Stimulated activated CD8-positive, alpha-beta memory T cell treated with anti-CD3 and anti-CD28 coated beads, Interleukin-7, amount 100 ng/mL, for 48 hours (primary cell): Measurements from ENCODE around the gene AMZ2.
"Not testable (repeated sequence)": the region's sequence is repeated elsewhere in the genome, so short reads cannot be mapped to it uniquely, and the experiment has no call there.

Source experiments
- DNase-seq, 2 donors: peaks; one replicate each; pipeline ENCODE4 v3.0.0-alpha.2; 2020; ENCODE audit warnings: low read depth in 1 of 2; ENCODE audit errors: extremely low read depth in 1 of 2

AMZ2 gene

DNA sequence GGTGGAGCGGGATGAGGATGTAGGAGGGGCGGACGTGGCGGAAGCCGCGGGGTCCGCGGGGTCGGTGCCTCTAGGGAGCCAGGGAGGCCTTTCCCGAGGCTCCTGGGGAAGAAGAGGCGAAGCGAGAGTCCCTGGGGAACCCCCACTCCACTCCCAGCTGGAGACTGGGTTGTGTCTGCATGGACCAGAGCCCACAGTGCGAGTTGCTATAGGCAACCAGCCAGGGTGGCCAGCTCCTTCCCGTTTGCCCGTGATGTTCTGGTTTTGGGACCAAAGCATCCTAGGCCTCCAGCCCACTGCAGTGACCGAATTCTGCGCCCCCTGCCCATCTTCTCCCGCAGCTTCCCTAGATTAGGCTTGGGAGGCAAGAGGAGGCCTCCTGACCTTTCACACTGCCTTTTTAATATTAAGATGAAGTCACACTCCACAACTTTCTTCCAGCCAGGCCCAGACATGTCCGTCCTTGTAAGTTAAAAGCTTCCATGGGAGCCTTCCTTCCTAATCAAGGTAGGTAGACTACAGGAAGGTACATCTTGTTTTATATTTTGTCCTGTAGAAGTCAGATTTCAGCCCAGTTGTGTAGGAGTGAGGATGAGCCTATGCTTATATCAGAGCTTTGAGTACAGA lies 469 bp downstream of the AMZ2 start:
- no peak for DNase-seq

DNA sequence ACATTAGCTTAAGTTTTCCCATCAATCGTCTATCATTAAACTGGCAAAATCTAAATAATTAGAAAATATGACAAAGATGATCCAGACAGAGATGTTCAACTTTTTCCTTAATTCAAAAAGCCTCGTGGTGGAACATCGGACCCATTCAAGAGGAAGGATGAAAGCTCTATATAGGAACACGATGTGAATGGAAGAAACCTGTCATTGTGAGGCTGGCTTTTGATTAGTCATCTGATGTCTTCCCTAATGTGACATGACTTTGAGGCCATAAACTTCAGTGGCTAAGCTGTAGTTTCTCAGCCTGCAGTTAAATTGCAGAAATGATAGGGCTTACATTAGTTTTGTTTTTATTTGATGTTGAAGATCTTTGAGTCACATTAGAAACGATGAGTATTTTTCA lies 1.0 kb downstream of the AMZ2 start:
- DNase-seq: no peak

DNA sequence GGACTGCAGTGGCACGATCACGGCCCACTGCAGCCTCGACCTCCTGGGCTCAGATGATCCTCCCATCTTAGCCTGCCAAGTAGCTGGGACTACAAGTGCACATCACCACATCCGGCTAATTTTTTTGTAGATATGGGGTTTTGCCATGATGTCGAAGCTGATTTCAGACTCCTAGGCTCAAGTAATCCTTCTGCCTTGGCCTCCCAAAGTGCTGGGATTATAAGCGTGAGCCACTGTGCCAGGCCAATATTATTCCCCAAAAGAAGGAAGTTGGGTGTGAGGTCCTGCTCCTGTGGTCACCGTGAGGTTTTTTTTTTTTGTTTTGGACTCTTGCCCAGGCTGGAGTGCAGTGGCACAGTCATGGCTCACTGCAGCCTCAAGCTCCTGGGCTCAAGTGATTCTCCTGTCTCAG lies 1.5 kb downstream of the AMZ2 start:
- no peak for DNase-seq

DNA sequence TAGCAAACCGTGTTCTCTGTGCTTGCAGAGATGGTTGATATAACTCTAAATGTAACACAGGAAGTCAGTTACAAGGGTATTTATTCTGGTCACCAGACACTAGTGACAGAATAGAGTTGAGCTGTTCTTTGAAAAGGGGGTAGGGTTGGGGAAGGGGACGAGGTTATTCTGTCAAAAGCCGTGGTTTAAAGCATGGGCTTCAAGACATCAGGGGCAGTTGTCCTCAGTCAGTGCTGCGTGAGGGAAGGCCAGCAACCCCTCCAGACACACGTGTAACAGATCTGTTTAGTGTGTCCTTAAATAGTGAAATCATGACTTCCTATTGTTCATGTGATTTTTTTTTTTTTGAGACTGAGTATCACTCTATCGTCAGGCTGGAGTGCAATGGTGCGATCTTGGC lies 5.6 kb downstream of the AMZ2 start:
- not testable (repeated sequence) for DNase-seq

DNA sequence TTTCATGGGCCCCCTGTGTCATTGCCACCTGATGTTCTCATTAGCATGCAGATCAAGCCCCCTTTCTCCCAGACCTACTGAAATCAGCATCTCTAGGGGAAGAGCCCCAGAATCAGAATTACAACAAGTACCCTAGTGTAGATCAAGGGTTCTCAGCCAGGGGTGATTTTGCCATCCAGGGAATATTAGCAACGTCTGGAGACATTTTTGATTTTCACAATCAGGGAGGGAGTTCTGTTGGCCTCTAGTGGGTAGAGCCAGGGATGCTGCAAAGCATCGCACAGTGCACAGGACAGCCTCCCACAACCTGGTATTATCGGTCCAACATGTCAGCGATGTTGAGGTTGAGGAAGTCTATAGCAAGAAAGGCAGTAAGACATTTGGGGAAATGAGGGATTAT lies 7.3 kb downstream of the AMZ2 start:
- DNase-seq: no peak

DNA sequence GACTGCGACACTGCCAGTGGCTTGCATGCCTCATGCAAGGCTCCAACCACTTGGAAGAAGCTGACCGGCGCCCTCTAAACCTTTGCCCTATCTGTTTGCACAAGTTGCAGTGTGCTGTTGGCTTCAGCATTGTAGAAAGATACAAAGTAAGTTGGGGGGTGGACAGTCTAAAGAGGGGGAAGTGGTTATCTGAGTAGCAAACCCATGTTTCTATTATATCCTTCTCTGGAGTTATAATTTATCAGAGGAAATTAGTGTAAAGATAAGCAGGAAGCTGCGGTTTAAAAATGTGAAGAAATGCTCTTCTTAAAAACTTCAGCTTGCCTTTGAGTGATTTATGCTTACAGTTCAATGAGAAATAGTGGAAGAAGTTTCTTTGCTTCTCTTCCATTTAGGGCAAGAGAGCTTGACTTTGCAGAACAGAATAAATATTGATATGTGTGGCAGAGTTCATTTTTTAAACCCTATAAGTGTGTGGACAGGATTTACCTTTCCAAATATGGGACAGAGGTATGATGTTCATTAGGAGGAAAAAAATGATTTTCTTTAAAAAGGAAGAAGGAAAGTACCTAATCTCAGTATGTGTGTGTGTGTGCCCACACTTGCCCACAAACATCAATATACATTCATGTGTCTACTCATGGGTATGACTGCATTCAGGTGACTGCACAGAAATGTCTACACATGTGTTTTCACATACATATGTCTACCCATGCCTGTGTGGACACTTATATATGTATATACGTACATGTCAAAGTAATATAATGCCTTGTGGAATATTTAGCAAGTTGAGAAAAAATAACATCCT lies 8.1 kb downstream of the AMZ2 start:
- no peak for DNase-seq

DNA sequence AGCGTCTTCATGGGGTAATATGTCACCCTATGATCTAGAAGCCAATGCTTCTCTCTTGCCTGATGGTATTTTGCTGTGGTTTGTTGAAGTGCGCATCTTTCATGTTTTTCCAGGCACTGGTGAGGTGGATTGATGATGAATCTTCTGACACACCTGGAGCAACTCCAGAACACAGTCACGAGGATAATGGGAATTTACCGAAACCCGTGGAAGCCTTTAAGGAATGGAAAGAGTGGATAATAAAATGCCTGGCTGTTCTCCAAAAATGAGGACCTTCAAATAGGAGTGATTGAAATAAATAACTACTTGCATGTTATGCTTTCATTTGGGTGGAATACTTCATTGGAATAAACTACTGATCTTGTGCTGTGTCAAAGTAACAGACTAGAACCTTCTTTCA lies 8.9 kb downstream of the AMZ2 start:
- DNase-seq: not testable (repeated sequence)

DNA sequence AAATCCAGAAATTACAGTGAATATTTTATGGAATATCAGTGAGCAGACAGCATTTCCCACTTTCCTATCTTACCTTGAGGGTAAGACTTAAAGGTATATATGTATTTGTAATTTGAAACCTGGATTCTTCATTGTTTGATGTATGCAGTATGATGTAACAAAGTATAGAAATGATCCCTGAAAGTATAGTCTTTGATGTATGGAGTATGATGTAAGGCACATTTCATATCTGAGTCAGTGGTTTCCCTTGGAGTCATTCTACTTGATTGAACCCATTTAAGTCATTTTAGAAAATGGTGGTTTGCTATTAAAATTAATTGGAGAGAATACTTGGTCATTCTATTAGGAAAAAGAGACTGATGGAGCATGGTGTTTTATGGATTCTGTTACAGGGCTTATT lies 10.1 kb downstream of the AMZ2 start:
- no peak for DNase-seq

DNA sequence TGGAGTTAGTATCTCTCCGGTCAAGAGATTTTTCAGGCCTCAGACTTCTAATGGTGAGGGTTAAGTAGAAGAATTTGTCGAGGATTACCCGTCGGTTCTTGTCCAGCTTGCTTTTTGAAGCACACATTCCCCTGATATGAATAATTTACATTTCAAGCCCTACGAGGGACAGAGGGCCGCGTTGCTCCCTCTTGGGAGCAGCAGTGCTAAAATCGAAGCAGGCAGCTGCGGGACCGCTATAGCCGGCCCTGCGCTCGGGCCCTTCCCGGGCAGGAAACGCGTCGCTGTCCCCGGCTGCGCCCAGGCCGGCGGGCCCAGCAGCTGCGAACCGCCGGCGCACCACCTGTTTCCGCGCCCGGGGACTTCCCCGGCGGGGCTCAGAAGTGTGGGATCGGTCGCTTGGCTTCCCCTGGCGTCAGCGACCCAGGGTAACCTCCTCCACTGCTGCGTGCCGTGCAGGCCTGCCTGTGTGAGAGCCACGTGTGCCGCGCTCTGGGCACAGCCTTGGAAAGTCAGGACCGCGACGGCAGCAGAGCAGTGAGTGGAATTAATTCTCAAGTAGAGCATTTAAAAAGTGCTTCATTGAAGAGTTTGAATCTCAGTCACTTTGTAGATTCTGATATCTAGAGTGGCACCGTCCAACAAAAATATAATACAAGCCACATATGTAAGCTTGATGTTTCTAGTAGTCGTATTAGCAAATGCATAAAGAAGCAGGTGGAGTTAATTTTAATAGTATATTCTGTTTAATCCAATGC lies 11.2 kb downstream of the AMZ2 start:
- peak; percentile 61 to 66 for DNase-seq

DNA sequence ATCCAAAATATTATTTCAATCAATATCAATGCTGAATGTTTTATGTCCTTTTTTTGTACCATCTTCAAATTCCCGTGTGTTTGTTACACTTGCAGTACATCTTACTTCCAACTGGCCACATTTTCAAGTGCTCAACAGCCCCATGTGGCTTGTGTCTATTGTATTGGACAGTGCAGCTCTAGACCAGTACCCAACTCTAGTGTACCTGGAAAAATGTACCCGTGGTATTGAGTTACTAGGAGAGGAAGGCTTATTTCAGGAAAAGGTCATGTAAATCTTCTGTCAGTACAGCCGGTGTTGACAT lies 11.8 kb downstream of the AMZ2 start:
- not testable (repeated sequence) for DNase-seq

DNA sequence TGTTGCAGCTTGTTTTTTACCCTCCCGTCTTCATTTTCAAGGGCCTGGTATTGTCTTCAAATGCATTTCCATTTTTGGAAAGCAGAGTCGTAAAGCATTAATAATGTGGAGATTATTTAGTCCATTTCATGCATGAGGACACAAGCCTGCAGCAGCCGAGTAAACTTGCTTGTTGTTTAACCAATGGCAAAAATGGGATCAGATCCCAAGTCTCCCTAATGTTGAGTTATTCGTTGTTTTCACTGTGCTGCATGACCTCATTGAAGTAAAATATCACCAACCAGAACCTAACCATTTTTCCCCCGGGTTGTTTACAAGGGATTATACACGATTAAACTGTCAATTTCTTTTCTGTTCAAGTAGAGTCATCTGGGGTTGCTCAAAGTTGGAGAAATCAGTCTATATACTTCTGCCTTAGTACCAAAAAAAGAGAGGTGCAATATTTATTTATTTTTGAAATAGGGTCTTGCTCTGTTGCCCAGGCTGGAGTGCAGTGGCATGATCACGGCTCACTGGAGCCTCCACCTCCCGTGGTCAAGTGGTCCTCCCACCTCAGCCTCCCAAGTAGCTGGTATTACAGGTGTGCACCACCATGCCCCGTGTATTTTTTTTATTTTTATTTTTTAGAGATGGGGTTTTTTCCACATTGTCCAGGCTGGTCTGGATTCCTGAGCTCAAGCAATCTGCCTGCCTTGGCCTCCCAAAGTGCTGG lies 12.4 kb downstream of the AMZ2 start:
- no peak for DNase-seq

DNA sequence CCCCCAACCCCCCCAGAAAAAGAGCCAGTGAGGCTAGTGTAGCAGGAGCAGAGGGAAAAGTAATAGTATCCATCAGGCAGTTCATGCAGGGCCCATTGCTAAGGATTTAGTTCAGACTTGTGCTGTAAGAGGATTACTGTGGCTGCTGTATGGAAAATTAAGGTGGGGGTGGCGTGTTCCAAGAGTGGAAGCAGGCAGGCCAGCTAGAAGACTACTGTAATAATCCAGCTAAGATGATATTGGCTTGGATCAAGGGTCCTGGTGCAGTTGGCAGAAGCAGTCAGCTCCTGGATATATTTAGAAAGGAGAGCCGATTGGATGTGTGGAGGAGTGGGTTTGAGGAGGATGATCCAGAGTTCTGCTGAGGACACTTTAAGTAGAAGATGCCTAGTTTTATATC lies 14.6 kb downstream of the AMZ2 start:
- DNase-seq: not testable (repeated sequence)

DNA sequence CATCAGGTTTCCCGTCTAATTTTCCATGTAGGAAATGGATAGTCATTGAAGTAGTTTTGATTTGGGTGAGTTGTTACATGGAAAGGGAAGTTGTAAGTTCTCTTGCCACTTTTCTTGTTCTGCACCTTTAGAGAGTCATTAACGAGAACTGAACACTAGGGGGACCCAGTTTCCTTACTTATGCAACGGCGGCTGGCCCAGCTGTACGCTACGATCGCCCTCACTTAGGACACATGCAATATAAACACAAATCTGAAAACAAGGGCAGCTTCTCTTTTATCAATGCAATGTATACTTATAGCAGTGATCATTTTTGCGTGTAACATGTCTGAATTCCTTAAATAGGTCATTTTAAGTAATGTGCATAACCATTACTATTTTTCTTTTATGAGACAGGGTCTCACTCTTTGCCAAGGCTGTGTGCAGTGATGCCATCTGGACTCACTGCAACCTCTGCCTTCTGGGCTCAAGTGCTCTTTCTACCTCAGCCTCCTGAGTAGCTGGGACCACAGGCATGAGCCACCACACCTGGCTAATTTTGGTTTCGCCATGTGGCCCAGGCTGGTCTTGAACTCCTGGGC lies 15.3 kb downstream of the AMZ2 start:
- not testable (repeated sequence) for DNase-seq

DNA sequence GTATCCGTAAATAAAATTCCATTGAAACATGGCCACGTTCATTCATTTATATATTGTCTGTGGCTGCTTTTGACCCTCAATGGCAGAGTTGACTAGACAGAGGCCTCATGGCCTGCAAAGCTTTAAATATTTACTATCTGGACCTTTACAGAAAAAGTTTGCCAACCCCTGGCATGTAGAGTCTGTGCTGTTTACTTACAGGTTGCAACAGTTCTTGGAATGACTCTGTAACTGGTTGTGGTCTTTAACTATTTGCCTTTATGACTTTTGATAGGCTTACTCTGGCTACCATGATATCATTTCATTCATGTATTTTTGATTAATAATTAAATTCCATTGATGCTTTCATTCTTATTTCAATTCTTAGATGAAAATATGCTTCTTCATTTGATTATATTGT lies 18.0 kb downstream of the AMZ2 start:
- DNase-seq: not testable (repeated sequence)

DNA sequence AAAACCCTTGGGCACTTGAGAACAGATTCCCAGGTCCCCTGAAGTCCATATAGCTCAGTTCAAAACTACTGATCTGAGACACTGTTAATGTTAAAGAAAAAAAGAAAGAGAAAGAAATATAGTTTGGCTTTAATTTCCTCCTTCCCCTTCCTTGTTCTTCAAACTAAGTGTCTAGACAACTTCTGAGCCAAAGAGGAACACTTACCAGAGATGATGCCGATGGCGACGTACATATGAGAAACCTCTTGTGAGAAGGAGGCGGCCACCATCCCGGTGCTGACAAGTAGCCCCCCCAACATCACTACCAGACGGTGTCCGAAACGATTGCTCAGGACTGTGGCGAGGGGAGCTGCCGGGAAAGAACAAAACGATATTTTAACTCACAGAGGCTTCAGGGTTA lies 25.9 kb downstream of the AMZ2 start:
- no peak for DNase-seq

DNA sequence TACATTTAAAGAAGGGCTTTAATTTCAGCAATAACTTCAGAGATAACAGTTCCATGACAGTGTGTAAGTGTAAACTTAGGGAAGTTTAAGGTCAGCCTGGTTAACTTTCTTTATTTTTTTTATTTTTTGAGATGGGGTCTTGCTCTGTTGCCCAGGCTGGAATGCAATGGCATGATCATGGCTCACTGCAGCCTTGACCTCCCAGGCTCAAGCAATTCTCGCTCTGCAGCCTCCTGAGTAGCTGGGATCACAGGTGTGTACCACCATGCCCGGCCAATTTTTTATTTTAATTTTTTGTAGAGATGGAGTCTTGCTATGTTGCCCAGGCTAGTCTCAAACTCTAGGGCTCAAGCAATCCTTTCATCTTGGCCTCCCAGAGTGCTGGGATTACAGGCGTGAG lies 28.5 kb downstream of the AMZ2 start:
- not testable (repeated sequence) for DNase-seq

DNA sequence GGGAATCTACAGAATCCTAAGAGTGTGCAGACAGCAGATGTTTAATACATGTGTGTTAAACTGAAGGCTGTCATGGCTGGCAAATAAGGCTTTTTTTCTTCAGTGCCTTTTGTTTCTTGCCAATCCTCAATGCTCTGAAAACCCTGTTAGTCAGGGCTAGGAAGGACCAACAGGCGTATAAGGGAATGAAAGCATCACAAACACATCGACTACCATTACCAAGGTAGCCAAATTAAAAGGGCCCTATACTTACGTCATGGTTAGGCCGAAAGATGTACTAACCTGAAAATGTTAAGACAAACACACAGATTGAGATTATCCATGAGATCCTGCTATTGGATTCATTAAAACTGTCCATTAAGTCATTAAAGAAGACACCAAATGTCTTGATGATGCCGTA lies 30.0 kb downstream of the AMZ2 start:
- DNase-seq: no peak

DNA sequence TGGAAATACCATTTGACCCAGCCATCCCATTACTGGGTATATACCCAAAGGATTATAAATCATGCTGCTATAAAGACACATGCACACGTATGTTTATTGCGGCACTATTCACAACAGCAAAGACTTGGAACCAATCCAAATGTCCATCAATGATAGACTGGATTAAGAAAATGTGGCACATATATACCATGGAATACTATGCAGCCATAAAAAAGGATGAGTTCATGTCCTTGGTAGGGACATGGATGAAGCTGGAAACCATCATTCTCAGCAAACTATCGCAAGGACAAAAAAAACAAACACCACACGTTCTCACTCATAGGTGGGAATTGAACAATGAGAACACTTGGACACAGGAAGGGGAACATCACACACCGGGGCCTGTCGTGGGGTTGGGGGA lies 34.1 kb downstream of the AMZ2 start:
- DNase-seq: not testable (repeated sequence)

DNA sequence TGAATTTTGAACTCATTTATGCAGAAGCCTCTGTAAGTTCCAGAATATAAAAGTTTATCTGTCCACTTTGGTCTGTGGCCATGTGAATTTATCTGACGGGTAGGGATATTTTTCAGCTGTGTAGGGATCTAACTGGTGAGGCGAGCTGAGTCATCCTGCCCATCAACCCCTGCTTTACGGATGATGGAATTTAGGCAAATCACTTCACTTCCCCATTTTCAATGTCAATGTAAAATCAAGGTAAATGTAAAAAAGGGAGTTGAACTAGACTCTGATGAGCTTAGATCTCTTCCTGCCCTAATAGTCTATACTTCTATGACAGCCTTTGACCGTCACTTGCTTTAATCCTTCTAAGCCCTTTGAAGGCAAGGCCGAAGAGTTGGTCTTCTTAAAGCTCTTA lies 40.5 kb downstream of the AMZ2 start:
- no peak for DNase-seq

DNA sequence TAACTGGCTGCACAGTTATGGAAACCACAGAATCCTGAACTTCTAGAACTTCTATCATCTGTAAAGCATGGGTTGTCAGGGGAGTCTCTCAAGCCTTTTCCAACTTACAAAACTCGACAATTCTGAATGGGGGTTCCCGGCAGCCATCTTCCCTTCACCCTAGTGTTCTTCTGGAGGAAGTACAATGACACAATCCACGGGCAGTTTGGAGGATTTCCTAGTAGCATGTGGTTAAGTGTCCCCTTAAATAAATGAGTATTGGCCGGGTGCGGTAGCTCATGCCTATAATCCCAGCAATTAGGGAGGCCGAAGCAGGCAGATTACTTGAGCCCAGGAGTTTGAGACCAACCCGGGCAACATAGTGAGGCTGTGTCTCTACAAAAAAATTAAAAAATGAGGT lies 41.0 kb downstream of the AMZ2 start:
- no peak for DNase-seq

DNA sequence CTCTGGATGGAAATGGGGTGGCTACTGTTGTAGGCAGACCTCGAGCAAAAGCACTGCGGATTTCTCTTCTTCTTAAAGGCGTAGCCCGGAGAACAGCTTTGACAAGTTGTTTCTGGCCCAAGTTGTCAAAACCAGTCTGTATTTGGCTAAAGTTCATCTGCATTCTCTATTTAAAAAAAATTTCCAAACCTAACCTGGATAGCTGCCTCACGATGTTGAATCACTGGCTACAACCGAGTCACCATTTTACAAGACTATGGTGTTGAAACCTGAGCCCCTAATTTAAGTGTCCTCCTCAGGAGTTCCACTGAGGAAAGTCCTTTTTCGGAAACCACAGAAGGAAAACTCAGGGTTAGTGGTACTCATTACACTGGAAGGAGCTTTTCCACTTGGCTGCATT lies 41.6 kb downstream of the AMZ2 start:
- no peak for DNase-seq
